Endothelial cell of umbilical vein (primary cell): ENCODE results near the gene LHFPL2. TPM values are rescaled to one million over a fixed set of nuclear protein-coding genes. Genes with fewer than 3 reads are reported as not detected.

Experiments used
- BruUV-seq: library from RNA; stranded (reverse); fragments of 400-500 nt; replicated peaks from 2 replicates; lab custom pipeline; 2021; lab: Mats Ljungman, UMichigan
- CTCF ChIA-PET: fragments of 300-600, 350-600 bp; sonication (Branson Sonifier 250); formaldehyde crosslinking; loops from one replicate; lab custom pipeline; 2021; ENCODE audit warnings: antibody characterized with exemption, inconsistent platforms; lab: Charles Lee
- POLR2A ChIA-PET: fragments of 300-600, 350-600 bp; sonication (Branson Sonifier 250); formaldehyde crosslinking; loops from one replicate; lab custom pipeline; 2021; ENCODE audit warnings: antibody characterized with exemption, inconsistent platforms; lab: Charles Lee
- DNase-seq: peaks from one replicate; pipeline ENCODE4 v3.0.0-alpha.2; 2011; ENCODE audit warnings: low read depth, low spot score
- FAIRE-seq: peaks from 2 replicates; lab custom pipeline; 2011; peaks lifted over from hg19 to GRCh38; lab: Jason Lieb, UNC
- H2AFZ ChIP-seq: 2 replicates; pipeline ENCODE4 v1.6.0; 2012; ENCODE audit warnings: low read depth, low read length, control low read depth, inconsistent platforms
- H3K27ac ChIP-seq: 2 replicates; pipeline ENCODE4 v1.5.1; 2011; ENCODE audit warnings: low read depth, mild to moderate bottlenecking, control low read depth, low read length, moderate library complexity; ENCODE audit not compliant: insufficient read depth
- H3K27me3 ChIP-seq, 2 experiments: 2 replicates each; pipeline versions ENCODE4 v1.6.0 to v1.6.1; 2011; ENCODE audit warnings: low read length in 2 of 2, mixed read lengths in 1 of 2; ENCODE audit not compliant: control insufficient read depth in 2 of 2, insufficient read depth in 2 of 2
- H3K36me3 ChIP-seq, 2 experiments: 2 replicates in 1 of 2; 3 replicates in 1 of 2; pipeline ENCODE4 v1.5.1; 2011; ENCODE audit warnings: low read length in 2 of 2, mild to moderate bottlenecking in 1 of 2, moderate library complexity in 1 of 2; ENCODE audit not compliant: control insufficient read depth in 2 of 2, insufficient read depth in 2 of 2; ENCODE audit errors: extremely low read depth in 1 of 2
- H3K4me1 ChIP-seq: 3 replicates; pipeline ENCODE4 v1.5.1; 2011; ENCODE audit warnings: mild to moderate bottlenecking, low read length; ENCODE audit not compliant: control insufficient read depth, insufficient read depth; ENCODE audit errors: extremely low read depth
- H3K4me2 ChIP-seq: 2 replicates; pipeline ENCODE4 v1.6.1; 2011; ENCODE audit warnings: low read length, control low read depth, mixed read lengths; ENCODE audit not compliant: insufficient read depth
- H3K4me3 ChIP-seq, 3 experiments: fragments of 200-600 bp in 1 of 3; sonication (generic), shearing (Covaris generic) in 1 of 3; replicated peaks in 1 of 3; 2 replicates each; pipeline ENCODE4 v1.5.1; 2011 to 2016; ENCODE audit warnings: control low read depth in 3 of 3, low read length in 3 of 3, mild to moderate bottlenecking in 2 of 3, inconsistent platforms in 1 of 3, low read depth in 1 of 3, moderate library complexity in 1 of 3; ENCODE audit not compliant: insufficient read depth in 1 of 3
- H3K79me2 ChIP-seq: 2 replicates; pipeline ENCODE4 v1.6.0; 2012; ENCODE audit warnings: low read length, inconsistent platforms; ENCODE audit not compliant: control insufficient read depth, insufficient read depth
- H3K9ac ChIP-seq: replicated peaks from 2 replicates; pipeline ENCODE3; 2011; ENCODE audit warnings: low read length, control low read depth; ENCODE audit not compliant: insufficient read depth; ENCODE audit errors: extremely low read depth
- H3K9me1 ChIP-seq: replicated peaks from 3 replicates; pipeline ENCODE4 v1.6.0; 2011; ENCODE audit warnings: mild to moderate bottlenecking, low read length; ENCODE audit not compliant: control insufficient read depth, insufficient read depth; ENCODE audit errors: extremely low read depth
- H3K9me3 ChIP-seq: replicated peaks from 2 replicates; pipeline ENCODE4 v1.5.1; 2012; ENCODE audit warnings: low read length, inconsistent platforms; ENCODE audit not compliant: control insufficient read depth, insufficient read depth
- H4K20me1 ChIP-seq: replicated peaks from 2 replicates; pipeline ENCODE3; 2011; ENCODE audit warnings: mild to moderate bottlenecking, low read length; ENCODE audit not compliant: control insufficient read depth, insufficient read depth; ENCODE audit errors: extremely low read depth
- CTCF ChIP-seq, 2 donors: IDR thresholded peaks; 1 replicate in 1 of 2; 2 replicates in 1 of 2; pipeline ENCODE4 v1.5.1; 2011; ENCODE audit warnings: low read length in 2 of 2, mild to moderate bottlenecking in 2 of 2, moderate library complexity in 2 of 2, control low read depth in 1 of 2, inconsistent platforms in 1 of 2, low read depth in 1 of 2; ENCODE audit not compliant: insufficient read depth in 1 of 2; ENCODE audit errors: extremely low read depth in 1 of 2
- EZH2 ChIP-seq: IDR thresholded peaks from 2 replicates; pipeline ENCODE4 v1.6.1; 2012; ENCODE audit warnings: borderline replicate concordance, low read depth, mild to moderate bottlenecking, moderate library complexity, low read length, inconsistent platforms; ENCODE audit not compliant: severe bottlenecking
- FOS ChIP-seq: IDR thresholded peaks from 2 replicates; pipeline ENCODE4 v1.6.1; 2011; ENCODE audit warnings: mild to moderate bottlenecking, low read length, moderate library complexity, borderline replicate concordance; ENCODE audit not compliant: insufficient read depth
- GATA2 ChIP-seq: IDR thresholded peaks from 2 replicates; pipeline ENCODE4 v1.7.0; 2011; ENCODE audit warnings: low read depth, mild to moderate bottlenecking, moderate library complexity, mixed read lengths, low read length; ENCODE audit not compliant: insufficient read length, insufficient read depth
- JUN ChIP-seq: IDR thresholded peaks from 2 replicates; pipeline ENCODE4 v1.6.1; 2011; ENCODE audit warnings: borderline replicate concordance, low read depth; ENCODE audit not compliant: insufficient read length, insufficient read depth
- MAX ChIP-seq: IDR thresholded peaks from 2 replicates; pipeline ENCODE4 v1.6.1; 2011; ENCODE audit not compliant: insufficient read depth, insufficient read length
- MYC ChIP-seq: IDR thresholded peaks from one replicate; pipeline ENCODE4 v1.6.1; 2011; ENCODE audit warnings: mild to moderate bottlenecking, low read depth, low read length
- POLR2A ChIP-seq: IDR thresholded peaks from 2 replicates; pipeline ENCODE4 v1.6.1; 2012; ENCODE audit warnings: low read depth, mild to moderate bottlenecking, control low read depth, low read length
- POLR2AphosphoS5 ChIP-seq: IDR thresholded peaks from 2 replicates; pipeline ENCODE4 v1.6.1; 2012; ENCODE audit warnings: low read depth, mild to moderate bottlenecking, control low read depth, low read length, moderate library complexity; ENCODE audit not compliant: insufficient read depth
- dilution Hi-C: fragments of 300-500 bp; cut with MboI; formaldehyde crosslinking; loops from one replicate; pipeline ENCODE4 v1.15.0; 2019; ENCODE audit warnings: low sequenced_read_pairs; ENCODE audit not compliant: extremely low pct_ligation_motif_present
- intact Hi-C: fragments of 100-400 bp; cut with micrococcal nuclease; formaldehyde crosslinking; loops from one replicate; pipeline ENCODE4 v1.10.0; 2022
- polyA plus RNA-seq, 4 experiments: library from polyadenylated mRNA; depleted of rRNA in 3 of 4; stranded (reverse) in 3 of 4; unstranded in 1 of 4; fragments of >200 nt; gene quantifications; 2 replicates each; pipeline versions ENCODE4 v1.2.1 to v1.2.3, GENCODE V29; 2011 to 2012; ENCODE audit warnings: missing spikeins in 1 of 4
- total RNA-seq: library from RNA; stranded (reverse); gene quantifications from 2 replicates; pipeline ENCODE4 v1.2.3, GENCODE V29; 2021

The LHFPL2 gene
- total and polyA plus RNA-seq, 2 donors (not counting 3 experiments of a cell fraction or from before 2014, with no cell fraction given) = 9.6 to 36.3 TPM

- H3K9me1 ChIP-seq = no peaks in the 10 kb centered on the region
- peaks cover 20% of the 10 kb centered on the region for H3K4me1 ChIP-seq
- H3K9me3 ChIP-seq = no peaks in the 10 kb centered on the region
- no TSS peak for BruUV-seq
- H3K9ac ChIP-seq = no peak overlapping the region
- DNase-seq (no peak), FAIRE-seq (no peak)
- dilution Hi-C loops (no loop called here), intact Hi-C loops (no loop called here)
- H3K4me3 ChIP-seq = no peak overlapping the region
- no peaks in the 10 kb centered on the region for H4K20me1 ChIP-seq
- H3K36me3 ChIP-seq = peaks cover 0 to 3% of the 10 kb centered on the region in 2 experiments
- H2AFZ ChIP-seq = no peak overlapping the region
- TF ChIP-seq JUN (no peak), MYC (no peak), MAX (no peak), POLR2A (no peak), CTCF (IDR thresholded peaks at IDR 0.05; ENCODE audit: extremely low read depth in 1 of 2, insufficient read depth in 1 of 2, low read depth in 1 of 2, low read length in 2 of 2) (no peak), EZH2 (no peak), POLR2AphosphoS5 (no peak), FOS (no peak), GATA2 (no peak)
- H3K27ac ChIP-seq = no peak overlapping the region
- H3K4me2 ChIP-seq = no peak overlapping the region
- ChIA-PET POLR2A (no interaction called here), CTCF (interaction anchor here (1.4 kb wide), 1 partner anchor 37 kb away, joined by 3 read pairs; no protein-coding TSS in a partner anchor)
- no peaks in the 10 kb centered on the region for H3K27me3 ChIP-seq
- H3K79me2 ChIP-seq = peaks cover 1% of the 10 kb centered on the region
These were observed 43.8 kb downstream of the LHFPL2 start for GRCh38 chr5:78604689-78605285.
